HEK293T (cell line): ENCODE data around the gene KATNA1.

ENCODE experiments used
- BHLHE40 ChIP-seq: fragments of 450-650 bp; IDR thresholded peaks from 2 replicates; pipeline ENCODE4 v1.6.1; 2016; ENCODE audit warnings: mild to moderate bottlenecking, moderate library complexity, borderline replicate concordance
- CTBP1 ChIP-seq: fragments of 450-650 bp; IDR thresholded peaks from 2 replicates; pipeline ENCODE4 v1.6.1; 2016; ENCODE audit warnings: borderline replicate concordance
- LEF1 ChIP-seq: fragments of 450-650 bp; IDR thresholded peaks from 2 replicates; pipeline ENCODE4 v1.6.1; 2017; ENCODE audit warnings: mild to moderate bottlenecking, borderline replicate concordance
- NFRKB ChIP-seq: fragments of 450-650 bp; IDR thresholded peaks from 2 replicates; pipeline ENCODE4 v1.6.1; 2016; ENCODE audit warnings: mild to moderate bottlenecking, moderate library complexity
- SP1 ChIP-seq: fragments of 450-650 bp; IDR thresholded peaks from 2 replicates; pipeline ENCODE4 v1.6.1; 2017
- SUZ12 ChIP-seq: fragments of 450-650 bp; IDR thresholded peaks from 2 replicates; pipeline ENCODE4 v1.6.1; 2016; ENCODE audit warnings: mild to moderate bottlenecking
- TARDBP ChIP-seq: fragments of 450-650 bp; IDR thresholded peaks from 2 replicates; pipeline ENCODE4 v1.6.1; 2016

- TF ChIP-seq SP1 (no peak), BHLHE40 (no peak), CTBP1 (no peak), SUZ12 (no peak), TARDBP (no peak), NFRKB (no peak), LEF1 (no peak)
Measured at GRCh38 chr6:149567945-149568585, 80.4 kb downstream of the KATNA1 start.
